ENCODE results near the gene TANGO6. TPM values are rescaled to one million over a fixed set of nuclear protein-coding genes. Genes with fewer than 3 reads are reported as not detected.

The TANGO6 gene
- polyA plus RNA-seq, 1 donor (not counting 4 experiments of a cell fraction or from before 2014, with no cell fraction given), result 13.1 TPM

DNA sequence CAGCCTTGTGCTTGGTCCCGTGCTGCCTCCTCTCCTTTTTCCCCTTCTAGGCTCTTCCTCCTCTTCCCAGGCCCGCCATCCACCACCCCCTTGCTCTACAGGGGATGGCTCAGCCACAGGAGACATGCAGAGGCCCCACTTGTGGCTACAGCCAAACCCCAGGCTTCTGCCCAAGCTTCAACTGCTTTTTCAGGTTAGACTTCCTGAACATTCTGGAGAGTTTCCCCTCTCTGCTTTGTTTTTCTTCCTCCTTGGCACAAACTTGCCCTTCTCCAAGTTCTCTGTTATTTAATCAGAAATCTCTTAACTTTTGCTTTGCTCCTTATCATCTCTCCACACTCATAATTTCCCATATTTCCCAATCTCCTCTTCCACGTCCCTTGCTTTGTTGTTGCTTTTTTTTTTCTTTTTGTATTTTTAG is 243.8 kb downstream of the TANGO6 start:
- no peak for DNase-seq (ENCODE audit: low read depth, low spot score)
- TF ChIP-seq CTCF (optimal IDR thresholded peaks at IDR 0.05 in 1 of 3, IDR thresholded peaks at IDR 0.05 in 1 of 3, conservative IDR thresholded peaks at IDR 0.05 in 1 of 3; ENCODE audit: extremely low read depth in 1 of 3, insufficient read depth in 2 of 3, low read length in 3 of 3), result no peak
- TF ChIP-seq EZH2 (IDR thresholded peaks at IDR 0.05; ENCODE audit: low read length), result no peak
- H3K4me2 ChIP-seq (ENCODE audit: control insufficient read depth, extremely low read depth, insufficient read depth, low read depth, low read length), result no peak overlapping the region
- peaks cover 18% of the 10 kb centered on the region for H3K4me1 ChIP-seq (ENCODE audit: control insufficient read depth, extremely low read depth, insufficient read depth, low read length)
- H2AFZ ChIP-seq (ENCODE audit: control insufficient read depth, low read length), result no peak overlapping the region
- no peaks in the 10 kb centered on the region for H3K27me3 ChIP-seq (ENCODE audit: control insufficient read depth, extremely low read depth, insufficient read depth, low read length)
- no peaks in the 10 kb centered on the region for H3K9me1 ChIP-seq (ENCODE audit: control insufficient read depth, extremely low read depth, insufficient read depth, low read length)
- H3K4me3 ChIP-seq (ENCODE audit: control insufficient read depth in 2 of 3, extremely low read depth in 1 of 3, insufficient read depth in 2 of 3, low read depth in 1 of 3, low read length in 3 of 3), result no peak overlapping the region
- H3K9me3 ChIP-seq (ENCODE audit: control insufficient read depth, low read depth, low read length), result no peaks in the 10 kb centered on the region
- dilution Hi-C loops (cut with MboI; ENCODE audit: extremely low pct_ligation_motif_present, low sequenced_read_pairs), result no loop called here
- no peak for FAIRE-seq
- no peaks in the 10 kb centered on the region for H4K20me1 ChIP-seq (ENCODE audit: control insufficient read depth, extremely low read depth, insufficient read depth, low read length)
- H3K36me3 ChIP-seq (ENCODE audit: control insufficient read depth in 2 of 2, extremely low read depth in 1 of 2, insufficient read depth in 2 of 2, low read length in 2 of 2), result no peaks in the 10 kb centered on the region
- no peak overlapping the region for H3K9ac ChIP-seq (ENCODE audit: control insufficient read depth, extremely low read depth, insufficient read depth, low read length)
- H3K27ac ChIP-seq (ENCODE audit: control insufficient read depth, insufficient read depth, low read length), result no peak overlapping the region
- H3K79me2 ChIP-seq (ENCODE audit: control insufficient read depth, insufficient read depth, low read length), result no peaks in the 10 kb centered on the region

DNA sequence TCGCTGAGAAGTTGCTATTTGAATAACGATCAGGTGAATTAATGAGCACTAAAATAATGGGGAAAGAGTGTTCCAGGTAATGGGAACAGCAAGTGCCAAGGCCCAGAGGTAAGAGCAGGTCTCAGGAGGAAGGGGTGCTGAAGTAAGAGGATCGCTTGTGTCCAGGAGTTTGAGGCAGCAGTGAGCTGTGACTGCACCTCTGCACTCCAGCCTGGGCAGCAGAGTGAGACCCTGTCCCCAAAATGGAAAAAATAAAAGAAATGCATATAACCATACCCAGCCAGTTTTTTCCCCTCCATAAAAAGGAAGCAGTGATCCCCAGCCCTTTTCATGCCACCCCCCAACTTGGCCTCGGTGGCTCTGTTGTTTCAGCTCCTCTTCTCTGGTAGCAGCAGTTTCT is 245.4 kb downstream of the TANGO6 start:
- no peaks in the 10 kb centered on the region for H3K79me2 ChIP-seq (ENCODE audit: control insufficient read depth, insufficient read depth, low read length)
- no peaks in the 10 kb centered on the region for H3K27me3 ChIP-seq (ENCODE audit: control insufficient read depth, extremely low read depth, insufficient read depth, low read length)
- H4K20me1 ChIP-seq (ENCODE audit: control insufficient read depth, extremely low read depth, insufficient read depth, low read length), result no peaks in the 10 kb centered on the region
- H3K4me1 ChIP-seq (ENCODE audit: control insufficient read depth, extremely low read depth, insufficient read depth, low read length), result peaks cover 18% of the 10 kb centered on the region
- dilution Hi-C loops (cut with MboI; ENCODE audit: extremely low pct_ligation_motif_present, low sequenced_read_pairs), result no loop called here
- no peak overlapping the region for H3K4me3 ChIP-seq (ENCODE audit: control insufficient read depth in 2 of 3, extremely low read depth in 1 of 3, insufficient read depth in 2 of 3, low read depth in 1 of 3, low read length in 3 of 3)
- H3K9ac ChIP-seq (ENCODE audit: control insufficient read depth, extremely low read depth, insufficient read depth, low read length), result no peak overlapping the region
- no peaks in the 10 kb centered on the region for H3K9me3 ChIP-seq (ENCODE audit: control insufficient read depth, low read depth, low read length)
- H2AFZ ChIP-seq (ENCODE audit: control insufficient read depth, low read length), result no peak overlapping the region
- FAIRE-seq, result no peak
- no peak overlapping the region for H3K27ac ChIP-seq (ENCODE audit: control insufficient read depth, insufficient read depth, low read length)
- H3K36me3 ChIP-seq (ENCODE audit: control insufficient read depth in 2 of 2, extremely low read depth in 1 of 2, insufficient read depth in 2 of 2, low read length in 2 of 2), result no peaks in the 10 kb centered on the region
- no peak for DNase-seq (ENCODE audit: low read depth, low spot score)
- H3K4me2 ChIP-seq (ENCODE audit: control insufficient read depth, extremely low read depth, insufficient read depth, low read depth, low read length), result peak overlapping the region; percentile 56
- H3K9me1 ChIP-seq (ENCODE audit: control insufficient read depth, extremely low read depth, insufficient read depth, low read length), result no peaks in the 10 kb centered on the region
- TF ChIP-seq EZH2 (IDR thresholded peaks at IDR 0.05; ENCODE audit: low read length) (no peak), CTCF (optimal IDR thresholded peaks at IDR 0.05 in 1 of 3, IDR thresholded peaks at IDR 0.05 in 1 of 3, conservative IDR thresholded peaks at IDR 0.05 in 1 of 3; ENCODE audit: extremely low read depth in 1 of 3, insufficient read depth in 2 of 3, low read length in 3 of 3) (no peak)

All from keratinocyte (primary cell).